Activated effector memory CD4-positive, alpha-beta T cell treated with anti-CD3 and anti-CD28 coated beads, Interleukin-2, amount 50 U/mL, for 16 hours (primary cell): ENCODE results near the gene CDK5RAP3.
"Not testable (repeated sequence)": the region's sequence is repeated elsewhere in the genome, so short reads cannot be mapped to it uniquely, and the experiment has no call there.

Experiments
- DNase-seq: peaks from one replicate; pipeline ENCODE4 v3.0.0-alpha.2; 2020

Gene CDK5RAP3

DNA sequence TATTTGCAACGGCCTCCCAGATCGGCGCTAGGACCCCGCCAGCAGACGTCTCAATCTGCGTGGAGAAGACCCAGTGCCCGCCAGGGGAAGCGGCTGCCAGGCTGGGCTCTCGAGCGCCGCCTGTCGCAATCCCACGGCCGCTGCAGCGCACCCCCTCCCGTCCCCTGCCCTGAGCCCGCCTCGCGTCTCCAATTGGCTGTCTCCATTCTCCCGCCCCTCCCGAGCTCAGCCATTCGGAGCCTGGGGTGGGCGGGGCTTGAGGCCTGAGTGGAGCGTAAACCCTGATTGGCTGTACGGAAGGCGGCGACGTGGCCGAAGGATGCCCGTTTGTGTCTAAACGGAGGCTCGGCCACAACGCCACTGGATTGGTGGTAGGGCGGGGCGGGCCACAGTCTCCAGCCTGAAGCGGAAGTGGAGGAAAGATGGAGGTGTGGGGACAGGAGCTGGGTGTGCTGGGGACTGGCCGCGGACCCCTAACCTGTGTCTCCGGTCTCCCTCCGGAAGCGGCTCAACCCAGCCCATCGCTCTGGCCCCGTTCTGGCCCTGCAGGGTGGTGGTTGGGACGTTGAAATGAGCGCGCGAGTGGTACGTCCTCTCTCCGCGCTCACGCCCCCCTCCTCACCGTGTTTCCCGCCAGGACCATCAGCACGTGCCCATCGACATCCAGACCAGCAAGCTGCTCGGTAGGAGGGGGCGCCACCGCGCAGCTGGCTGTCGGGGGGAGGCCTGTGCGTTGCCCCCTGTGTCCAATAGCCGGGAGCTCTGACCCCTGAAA lies at the start of gene CDK5RAP3:
TSS of gene CDK5RAP3 (plus strand) at position 389 of the 775 bp plus-strand sequence. CDS start at position 423, 34 bp downstream.
- DNase-seq, result peak; percentile 100

- no peak for DNase-seq
Measured at GRCh38 chr17:47924785-47925677, 45.9 kb upstream of the CDK5RAP3 start.

DNA sequence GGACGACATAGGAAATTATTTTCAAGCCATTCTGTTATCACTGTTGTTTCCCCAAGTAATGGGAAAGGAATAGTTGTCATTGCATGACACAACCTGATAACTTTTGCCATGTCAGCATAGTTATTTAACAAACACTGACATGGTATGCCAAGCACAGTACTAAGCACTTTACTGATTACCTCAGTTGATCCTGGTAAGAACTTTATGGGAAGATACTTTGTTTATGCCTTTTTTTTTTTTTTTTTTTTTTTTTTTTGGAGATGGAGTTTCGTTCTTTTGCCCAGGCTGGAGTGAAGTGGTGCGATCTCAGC lies 45.3 kb upstream of the CDK5RAP3 start:
- no peak for DNase-seq

DNA sequence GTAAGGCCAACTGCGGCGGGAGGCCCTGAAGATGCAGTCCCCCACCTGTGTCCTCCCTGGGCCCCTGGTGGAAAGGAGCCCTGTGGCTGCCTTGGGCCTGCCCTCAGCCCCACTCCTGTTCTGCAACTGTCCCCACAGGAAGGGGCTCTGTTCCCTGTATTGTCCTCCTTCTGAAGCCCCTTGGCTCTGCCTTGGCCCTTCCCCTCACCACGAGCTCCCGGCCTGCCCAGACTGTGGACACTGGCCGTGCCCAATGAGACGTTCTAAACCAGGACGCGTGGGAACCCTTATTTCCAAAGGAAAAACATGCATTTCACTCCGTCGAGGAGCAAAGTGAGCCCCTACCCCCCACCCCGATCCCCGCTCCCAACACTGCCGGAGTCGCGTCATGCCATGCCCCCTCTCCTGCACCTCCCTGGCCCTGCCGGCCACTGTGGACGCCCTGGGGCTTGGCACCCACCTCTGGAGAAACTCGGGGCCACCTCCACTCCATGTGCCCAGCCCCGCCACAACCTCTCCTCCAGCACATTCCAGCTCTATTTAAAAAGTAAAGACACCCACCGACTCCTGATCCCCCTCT lies 43.0 kb upstream of the CDK5RAP3 start:
- DNase-seq, result no peak

GRCh38 chr17:47928415-47928814 lies 42.5 kb upstream of the CDK5RAP3 start:
- DNase-seq, result no peak

DNA sequence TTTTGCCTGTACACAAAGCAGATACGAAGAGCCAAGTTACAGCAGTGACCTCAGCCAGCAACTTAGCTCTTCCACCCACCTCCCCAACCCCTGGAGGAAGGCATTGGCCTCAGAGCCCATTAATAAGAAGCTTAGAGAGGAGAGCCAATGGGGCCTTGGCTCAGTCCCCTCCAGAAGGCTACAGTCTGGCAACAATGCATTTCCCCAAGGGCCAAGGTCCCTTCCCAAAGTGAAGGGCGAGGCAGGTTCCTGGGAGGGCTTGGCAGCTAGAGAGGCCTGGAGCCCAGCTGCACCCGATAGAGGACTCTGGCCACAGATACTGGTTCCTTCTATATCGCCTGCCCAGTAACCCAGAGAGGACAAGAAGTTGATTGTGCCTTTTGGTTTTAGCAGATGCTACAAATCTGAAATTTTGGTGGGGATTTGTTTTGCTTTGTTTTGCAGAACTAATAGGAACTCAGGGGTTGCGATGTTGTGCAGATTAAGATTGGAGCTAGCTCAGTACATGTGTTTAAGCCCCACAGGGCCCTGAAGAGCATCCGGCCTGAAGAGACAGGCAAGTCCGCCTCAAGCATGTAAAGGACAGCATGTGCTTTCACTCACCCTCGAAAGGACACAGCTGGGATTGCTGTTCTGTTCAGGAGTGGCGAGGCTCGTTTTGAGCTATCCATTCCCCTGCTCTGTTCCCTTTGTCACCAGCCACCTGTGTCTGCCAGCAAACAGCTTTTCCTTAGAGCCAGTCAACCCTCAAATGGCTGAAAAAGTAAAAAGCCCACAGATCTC lies 41.5 kb upstream of the CDK5RAP3 start:
- DNase-seq, result no peak

GRCh38 chr17:47931848-47932247 lies 39.1 kb upstream of the CDK5RAP3 start:
- no peak for DNase-seq

GRCh38 chr17:47934856-47935255 lies 36.1 kb upstream of the CDK5RAP3 start:
- no peak for DNase-seq

DNA sequence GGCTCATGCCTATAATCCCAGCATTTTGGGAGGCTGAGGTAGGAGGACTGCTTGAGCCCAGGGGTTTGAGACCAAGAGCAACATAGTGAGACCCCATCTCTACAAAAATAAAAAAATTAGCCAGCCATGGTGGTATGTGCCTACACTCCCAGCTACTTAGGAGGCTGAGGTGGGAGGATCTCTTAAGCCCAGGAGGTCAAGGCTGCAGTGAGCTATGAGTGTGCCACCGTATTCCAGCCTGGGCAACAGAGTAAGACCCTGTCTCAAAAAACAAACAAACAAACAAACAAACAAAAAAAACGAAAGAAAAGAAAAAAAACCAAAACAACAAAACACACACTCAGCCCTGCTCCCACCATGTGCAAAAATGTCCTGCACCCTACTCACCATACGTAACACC lies 35.4 kb upstream of the CDK5RAP3 start:
- DNase-seq, result not testable (repeated sequence)

- DNase-seq, result no peak
Measured at GRCh38 chr17:47935961-47936360, 35.0 kb upstream of the CDK5RAP3 start.

DNA sequence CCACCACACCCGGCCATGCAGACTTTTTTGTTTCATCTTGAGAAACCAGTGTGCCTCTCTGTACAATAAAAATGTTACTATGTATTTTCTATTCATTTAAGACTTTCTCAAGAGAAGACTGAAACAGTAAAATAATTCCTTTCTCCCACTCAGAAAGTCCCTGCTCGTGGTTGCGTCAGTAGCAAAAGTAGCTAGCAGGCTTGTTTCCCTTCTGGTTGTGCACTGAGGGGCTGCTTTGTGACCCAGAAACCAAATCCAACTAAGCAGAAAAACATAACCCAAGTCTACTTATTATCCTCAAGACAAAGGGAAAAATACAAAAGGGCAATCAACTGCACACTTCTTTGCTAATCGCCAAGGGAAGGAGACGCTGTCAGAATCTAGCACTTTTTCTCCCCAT lies 33.0 kb upstream of the CDK5RAP3 start:
- no peak for DNase-seq

- DNase-seq, result peak; percentile 98
Measured at GRCh38 chr17:47941246-47942095, 29.4 kb upstream of the CDK5RAP3 start, which contains the start of gene PNPO. Gene PNPO (plus strand): TSS chr17:47941571. CDS start chr17:47941676, 105 bp downstream.

DNA sequence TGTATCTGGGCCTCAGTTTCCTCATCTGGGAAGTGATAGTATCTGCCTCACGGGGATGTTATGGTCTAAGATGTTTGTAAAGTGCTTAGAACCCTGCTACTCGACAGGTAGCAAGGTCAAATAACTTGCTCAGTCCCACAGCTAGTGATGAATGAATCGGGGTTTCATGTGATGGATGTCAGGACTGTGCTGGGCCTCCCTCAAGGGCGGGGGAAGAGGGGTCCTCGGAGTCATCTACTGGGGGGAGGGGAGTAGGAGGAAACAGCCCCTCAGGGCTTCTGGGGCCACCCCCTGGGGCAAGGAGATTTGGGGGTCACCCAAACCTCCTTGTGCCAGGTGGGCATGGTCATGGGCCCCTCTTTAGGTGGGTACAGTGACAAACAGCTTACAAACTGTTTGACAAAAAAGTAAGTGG lies 28.8 kb upstream of the CDK5RAP3 start:
- DNase-seq, result peak; percentile 65

GRCh38 chr17:47942568-47942967 lies 28.3 kb upstream of the CDK5RAP3 start:
- DNase-seq, result no peak

- DNase-seq, result no peak
Measured at GRCh38 chr17:47945080-47945479, 25.8 kb upstream of the CDK5RAP3 start.

- DNase-seq, result no peak
Measured at GRCh38 chr17:47945529-47946508, 25.1 kb upstream of the CDK5RAP3 start.

DNA sequence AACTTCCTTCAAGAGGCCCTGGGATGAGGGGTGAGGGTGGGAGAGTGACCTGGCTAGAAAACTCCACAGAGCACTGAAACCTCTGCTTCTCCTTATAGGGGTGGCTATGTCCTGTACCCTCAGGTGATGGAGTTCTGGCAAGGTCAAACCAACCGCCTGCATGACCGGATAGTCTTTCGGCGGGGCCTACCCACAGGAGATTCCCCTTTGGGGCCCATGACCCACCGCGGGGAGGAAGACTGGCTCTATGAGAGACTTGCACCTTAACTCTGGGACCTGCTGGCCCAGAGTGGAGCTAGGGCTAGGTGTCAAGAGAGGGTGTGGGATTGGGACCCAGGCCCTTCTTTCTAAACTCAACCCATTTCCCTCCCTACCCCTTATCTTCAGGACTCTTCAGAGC lies 24.4 kb upstream of the CDK5RAP3 start:
- no peak for DNase-seq

DNA sequence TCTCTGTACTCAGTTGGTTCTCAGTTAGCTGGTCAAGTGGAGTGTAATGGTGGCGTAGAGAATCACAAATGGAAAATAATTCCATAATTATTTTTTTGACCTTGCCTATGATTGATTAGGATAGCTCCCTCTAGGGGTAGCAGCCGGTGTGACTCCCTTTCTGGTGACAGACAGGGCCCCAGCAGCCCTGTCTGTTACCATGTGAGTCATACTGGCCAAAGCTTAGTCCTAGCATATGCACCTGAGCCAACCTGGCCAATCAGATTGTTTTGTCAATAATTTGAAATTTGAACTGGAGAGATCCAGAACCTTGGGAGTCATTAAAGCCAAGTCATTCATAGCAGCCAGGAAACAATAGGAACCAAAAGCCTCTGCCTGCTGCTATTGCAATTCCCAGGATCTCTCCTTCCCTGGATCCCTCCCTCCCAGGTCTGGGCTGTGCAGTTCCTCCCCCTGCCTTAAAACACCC lies 23.9 kb upstream of the CDK5RAP3 start:
- DNase-seq, result peak; percentile 90

DNA sequence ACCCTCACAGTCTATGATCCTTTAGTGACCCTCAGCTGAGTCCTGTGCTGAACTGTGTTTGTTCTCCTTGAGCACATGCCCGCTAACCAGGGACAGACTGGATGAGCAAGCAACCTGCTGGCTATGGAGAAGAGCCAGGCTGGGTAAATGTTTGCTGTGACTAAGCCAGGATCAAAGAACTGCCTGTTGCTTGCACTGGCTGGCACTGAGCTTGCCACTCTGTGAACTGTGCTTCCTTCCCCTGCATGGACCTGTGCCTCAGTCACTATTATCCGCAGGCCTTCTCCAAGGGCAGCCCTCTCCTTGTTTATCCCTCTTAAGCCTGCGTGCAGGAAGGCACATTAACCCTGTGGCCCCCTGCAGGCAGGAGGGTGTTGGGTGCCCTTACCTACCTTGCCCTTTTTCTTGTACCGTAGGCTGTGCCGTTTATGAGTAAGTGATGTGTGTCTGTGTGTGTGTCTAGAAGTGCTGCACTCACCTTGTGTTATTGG lies 22.2 kb upstream of the CDK5RAP3 start:
- no peak for DNase-seq

GRCh38 chr17:47949197-47949759 lies 21.6 kb upstream of the CDK5RAP3 start:
- DNase-seq, result peak; percentile 93
